Sigmoid colon (tissue), 4 donors: ENCODE data around the gene CAPN5.

ENCODE experiments used
- EP300 ChIP-seq, 4 donors: sonication (generic); formaldehyde crosslinking; IDR thresholded peaks; one replicate each; pipeline ENCODE4 v1.6.1; 2017; ENCODE audit warnings: antibody characterized with exemption in 4 of 4
- POLR2A ChIP-seq, 2 donors: fragments of 450-650 bp; IDR thresholded peaks; one replicate each; pipeline ENCODE4 v1.6.1; 2016; ENCODE audit warnings: antibody characterized with exemption in 2 of 2, mild to moderate bottlenecking in 2 of 2, moderate library complexity in 2 of 2
- POLR2AphosphoS5 ChIP-seq, 4 donors: sonication (generic); formaldehyde crosslinking; IDR thresholded peaks; one replicate each; pipeline ENCODE4 v1.6.1; 2017; ENCODE audit warnings: antibody characterized with exemption in 4 of 4
- TF ChIP-seq, protein P1 (sequence below), 4 experiments: fragments of 450-650 bp in 3 of 4; fragments of 200-600 bp in 1 of 4; IDR thresholded peaks; one replicate each; pipeline ENCODE4 v1.5.1; 2016 to 2019; ENCODE audit warnings: antibody characterized with exemption in 4 of 4, mild to moderate bottlenecking in 3 of 4, moderate library complexity in 2 of 4

GRCh38 chr11:77054084-77054483 lies 12.7 kb upstream of the CAPN5 start:
- TF ChIP-seq POLR2AphosphoS5 (IDR thresholded peaks at IDR 0.05) (no peak), POLR2A (IDR thresholded peaks at IDR 0.05) (no peak), EP300 (IDR thresholded peaks at IDR 0.05) (no peak)
- TF ChIP-seq, protein P1, sequence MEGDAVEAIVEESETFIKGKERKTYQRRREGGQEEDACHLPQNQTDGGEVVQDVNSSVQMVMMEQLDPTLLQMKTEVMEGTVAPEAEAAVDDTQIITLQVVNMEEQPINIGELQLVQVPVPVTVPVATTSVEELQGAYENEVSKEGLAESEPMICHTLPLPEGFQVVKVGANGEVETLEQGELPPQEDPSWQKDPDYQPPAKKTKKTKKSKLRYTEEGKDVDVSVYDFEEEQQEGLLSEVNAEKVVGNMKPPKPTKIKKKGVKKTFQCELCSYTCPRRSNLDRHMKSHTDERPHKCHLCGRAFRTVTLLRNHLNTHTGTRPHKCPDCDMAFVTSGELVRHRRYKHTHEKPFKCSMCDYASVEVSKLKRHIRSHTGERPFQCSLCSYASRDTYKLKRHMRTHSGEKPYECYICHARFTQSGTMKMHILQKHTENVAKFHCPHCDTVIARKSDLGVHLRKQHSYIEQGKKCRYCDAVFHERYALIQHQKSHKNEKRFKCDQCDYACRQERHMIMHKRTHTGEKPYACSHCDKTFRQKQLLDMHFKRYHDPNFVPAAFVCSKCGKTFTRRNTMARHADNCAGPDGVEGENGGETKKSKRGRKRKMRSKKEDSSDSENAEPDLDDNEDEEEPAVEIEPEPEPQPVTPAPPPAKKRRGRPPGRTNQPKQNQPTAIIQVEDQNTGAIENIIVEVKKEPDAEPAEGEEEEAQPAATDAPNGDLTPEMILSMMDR (IDR thresholded peaks at IDR 0.05): no peak
